ENCODE results near the gene MEF2C.

GRCh38 chr5:88890070-88890781 lies 7.2 kb upstream of the MEF2C start:
- TF ChIP-seq CTCF (conservative IDR thresholded peaks at IDR 0.05; ENCODE audit: low read depth in 2 of 2) (no peak), EZH2 (IDR thresholded peaks at IDR 0.05; ENCODE audit: low read depth, unreplicated experiment) (no peak), POLR2AphosphoS5 (IDR thresholded peaks at IDR 0.05; ENCODE audit: low read depth) (no peak), STAT1 (IDR thresholded peaks at IDR 0.05; ENCODE audit: unreplicated experiment) (no peak)
